ENCODE results near the gene STOX2.

The STOX2 gene

GRCh38 chr4:184066584-184067300, 161.6 kb downstream of the STOX2 start:
- DNase-seq (ENCODE audit: low spot score) = no peak
- no peak for TF ChIP-seq CTCF (IDR thresholded peaks at IDR 0.05)
- H3K27ac ChIP-seq = no peak overlapping the region
- H3K4me3 ChIP-seq = no peak overlapping the region

GRCh38 chr4:184067931-184068554, 162.9 kb downstream of the STOX2 start:
- no peak for DNase-seq (ENCODE audit: low spot score)
- Histone ChIP-seq H3K27ac (no peak overlapping the region), H3K4me3 (no peak overlapping the region)

More at GRCh38 chr4:184067931-184068554, 162.9 kb downstream of the STOX2 start:
- TF ChIP-seq CTCF (IDR thresholded peaks at IDR 0.05) = no peak

All from coronary artery (tissue), 2 donors.